HEK293T (cell line): ENCODE results near the gene SLC25A22.

ENCODE experiments used
- ELF4 ChIP-seq: fragments of 450-650 bp; IDR thresholded peaks from 2 replicates; pipeline ENCODE4 v1.6.1; 2017; ENCODE audit warnings: antibody characterized with exemption
- FOXK2 ChIP-seq: fragments of 450-650 bp; IDR thresholded peaks from 2 replicates; pipeline ENCODE4 v1.6.1; 2016; ENCODE audit warnings: mild to moderate bottlenecking
- FOXM1 ChIP-seq: fragments of 450-650 bp; IDR thresholded peaks from 2 replicates; pipeline ENCODE4 v1.6.1; 2017; ENCODE audit warnings: mild to moderate bottlenecking, borderline replicate concordance
- HDGF ChIP-seq: fragments of 450-650 bp; IDR thresholded peaks from 2 replicates; pipeline ENCODE4 v1.6.1; 2017; ENCODE audit warnings: antibody characterized with exemption, borderline replicate concordance

DNA sequence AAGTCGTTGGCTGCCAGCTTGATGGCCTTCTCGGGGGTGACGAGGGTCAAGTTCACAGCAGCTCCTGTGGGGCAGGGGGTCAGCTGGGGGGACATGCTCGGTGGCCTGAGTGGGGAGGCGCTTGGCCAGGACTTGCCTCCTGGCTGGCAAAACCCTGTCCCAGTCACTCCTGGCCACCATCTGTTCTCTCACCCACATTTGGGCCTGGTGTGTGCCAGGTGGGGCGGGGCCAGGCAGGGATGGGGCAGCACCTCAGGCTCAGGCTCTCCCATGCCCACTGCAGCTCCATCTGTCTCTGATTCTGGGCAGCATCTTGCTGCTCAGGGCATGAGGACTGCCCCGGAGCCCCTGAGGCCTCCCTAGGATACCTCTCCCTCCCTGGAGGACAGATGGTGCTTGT is 4.5 kb downstream of the SLC25A22 start:
- TF ChIP-seq FOXK2 (no peak), HDGF (no peak), FOXM1 (no peak), ELF4 (no peak)
